PC-9 (cell line): ENCODE results near the gene NMD3. TPM values are rescaled to one million over a fixed set of nuclear protein-coding genes. Genes with fewer than 3 reads are reported as not detected.

Source experiments
- BruUV-seq: library from RNA; stranded (reverse); fragments of 400-500 nt; replicated peaks from 2 replicates; lab custom pipeline; 2021; lab: Mats Ljungman, UMichigan
- CTCF ChIA-PET: fragments of 300-600 bp; sonication (Branson Sonifier 250); formaldehyde crosslinking; loops from one replicate; lab custom pipeline; 2022; ENCODE audit warnings: antibody characterized with exemption; lab: Charles Lee
- POLR2A ChIA-PET: fragments of 300-600 bp; sonication (Branson Sonifier 250); formaldehyde crosslinking; loops from one replicate; lab custom pipeline; 2022; ENCODE audit warnings: antibody characterized with exemption; ENCODE audit not compliant: unreplicated experiment; lab: Charles Lee
- DNase-seq, 2 experiments: peaks; one replicate each; pipeline versions ENCODE4 v3.0.0 to v3.0.0-alpha.2; 2015 to 2022; ENCODE audit warnings: mixed read lengths in 1 of 2
- H2AFZ ChIP-seq: fragments of 200-600 bp; sonication (generic); 2 replicates; pipeline ENCODE4 v1.8.1; 2017; ENCODE audit warnings: antibody characterized with exemption
- H3F3A ChIP-seq: fragments of 200-600 bp; sonication (generic); 2 replicates; pipeline ENCODE4 v1.8.1; 2017; ENCODE audit warnings: antibody characterized with exemption, mild to moderate bottlenecking, low read depth; ENCODE audit not compliant: insufficient read depth
- H3K27ac ChIP-seq: fragments of 200-600 bp; sonication (generic); 2 replicates; pipeline ENCODE4 v1.6.1; 2016; ENCODE audit warnings: mixed run types
- H3K27me3 ChIP-seq: fragments of 200-600 bp; sonication (generic); 2 replicates; pipeline ENCODE4 v1.6.1; 2016; ENCODE audit warnings: low read depth, mixed run types; ENCODE audit not compliant: insufficient read depth
- H3K36me3 ChIP-seq: fragments of 200-600 bp; sonication (generic); 2 replicates; pipeline ENCODE4 v1.6.1; 2016; ENCODE audit warnings: low read depth, mixed run types
- H3K4me1 ChIP-seq: fragments of 200-600 bp; sonication (generic); replicated peaks from 2 replicates; pipeline ENCODE4 v1.6.1; 2016; ENCODE audit warnings: mixed run types; ENCODE audit not compliant: insufficient read depth
- H3K4me2 ChIP-seq: fragments of 200-600 bp; sonication (generic); 2 replicates; pipeline ENCODE4 v1.6.1; 2017; ENCODE audit warnings: mixed run types
- H3K4me3 ChIP-seq: fragments of 200-600 bp; sonication (generic); 2 replicates; pipeline ENCODE4 v1.6.1; 2016; ENCODE audit warnings: mixed run types
- H3K79me2 ChIP-seq: fragments of 200-600 bp; sonication (generic); 2 replicates; pipeline ENCODE4 v1.6.1; 2017; ENCODE audit warnings: low read depth, mixed run types
- H3K9me2 ChIP-seq: fragments of 200-600 bp; sonication (generic); 2 replicates; pipeline ENCODE4 v1.8.1; 2017; ENCODE audit warnings: mild to moderate bottlenecking; ENCODE audit not compliant: insufficient read depth
- H3K9me3 ChIP-seq: fragments of 200-600 bp; sonication (generic); 2 replicates; pipeline ENCODE4 v1.8.1; 2016; ENCODE audit warnings: low read depth; ENCODE audit not compliant: insufficient read depth
- H4K20me1 ChIP-seq: fragments of 200-600 bp; sonication (generic); 2 replicates; pipeline ENCODE4 v1.8.1; 2017; ENCODE audit not compliant: insufficient read depth
- EZH2 ChIP-seq: fragments of 200-600 bp; sonication (generic); IDR thresholded peaks from 2 replicates; pipeline ENCODE4 v1.8.0; 2017; ENCODE audit warnings: antibody characterized with exemption, low read depth
- intact Hi-C: fragments of 100-400 bp; cut with micrococcal nuclease; formaldehyde crosslinking; loops from one replicate; pipeline ENCODE4 v1.10.0; 2022; ENCODE audit not compliant: unreplicated experiment
- total RNA-seq: library from RNA; stranded (reverse); gene quantifications from 2 replicates; pipeline ENCODE4 v1.2.3, GENCODE V29; 2021
- TF ChIP-seq, protein P1 (sequence below): fragments of 200-600 bp; sonication (generic); conservative IDR thresholded peaks from 2 replicates; pipeline ENCODE4 v1.6.1; 2017; ENCODE audit warnings: mixed run types, antibody characterized with exemption, mild to moderate bottlenecking, moderate library complexity

The NMD3 gene
- total RNA-seq, 1 experiment from 2014 or later = 56.5 TPM

DNA sequence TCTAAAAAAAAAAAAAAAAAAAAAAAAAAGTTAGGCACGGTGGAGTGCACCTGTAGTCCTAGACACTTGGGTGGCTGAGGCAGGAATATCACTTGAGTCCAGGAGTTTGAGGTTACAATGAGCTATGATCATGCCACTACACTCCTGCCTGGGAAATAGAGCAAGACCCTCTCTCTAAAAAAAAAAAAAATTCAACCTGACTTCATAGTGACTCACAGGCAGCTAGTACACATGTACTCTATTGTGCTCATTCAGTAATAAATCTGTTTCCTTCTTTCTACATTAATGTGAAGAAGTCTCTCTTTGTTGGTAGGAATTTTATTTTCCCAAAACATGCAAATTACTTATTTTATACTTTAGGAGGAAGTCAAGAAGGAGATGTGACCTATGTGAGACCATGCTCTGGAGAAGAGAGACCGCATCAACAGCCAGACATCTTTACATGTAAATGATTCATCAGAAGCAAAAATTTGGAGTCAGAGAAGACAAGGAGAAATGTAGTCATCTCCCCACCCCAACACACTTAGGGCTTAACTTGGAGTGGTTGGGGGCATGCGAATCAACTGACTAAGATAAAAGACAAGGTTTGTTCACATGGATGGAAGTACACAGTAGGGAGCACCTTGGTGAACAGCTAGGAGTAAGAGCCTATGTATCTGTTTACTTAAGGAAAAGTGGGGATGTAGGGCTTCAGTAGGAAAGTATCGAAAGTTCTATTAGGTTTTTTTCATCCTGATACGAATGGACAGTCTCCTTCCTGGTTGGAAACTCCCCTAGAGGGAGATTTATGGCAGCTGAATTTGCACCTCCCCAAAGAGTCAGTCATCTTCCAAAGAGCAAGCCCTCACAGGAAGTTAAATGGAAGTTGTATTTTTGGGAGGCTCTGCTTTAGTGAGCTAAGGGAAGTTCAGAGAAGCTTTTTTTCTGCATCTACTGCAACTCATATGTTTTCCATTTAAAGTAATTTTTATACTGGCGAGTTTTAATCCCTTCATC is 23.0 kb upstream of the NMD3 start:
- no peaks in the 10 kb centered on the region for H4K20me1 ChIP-seq
- intact Hi-C loops = no loop called here
- TF ChIP-seq, protein P1, sequence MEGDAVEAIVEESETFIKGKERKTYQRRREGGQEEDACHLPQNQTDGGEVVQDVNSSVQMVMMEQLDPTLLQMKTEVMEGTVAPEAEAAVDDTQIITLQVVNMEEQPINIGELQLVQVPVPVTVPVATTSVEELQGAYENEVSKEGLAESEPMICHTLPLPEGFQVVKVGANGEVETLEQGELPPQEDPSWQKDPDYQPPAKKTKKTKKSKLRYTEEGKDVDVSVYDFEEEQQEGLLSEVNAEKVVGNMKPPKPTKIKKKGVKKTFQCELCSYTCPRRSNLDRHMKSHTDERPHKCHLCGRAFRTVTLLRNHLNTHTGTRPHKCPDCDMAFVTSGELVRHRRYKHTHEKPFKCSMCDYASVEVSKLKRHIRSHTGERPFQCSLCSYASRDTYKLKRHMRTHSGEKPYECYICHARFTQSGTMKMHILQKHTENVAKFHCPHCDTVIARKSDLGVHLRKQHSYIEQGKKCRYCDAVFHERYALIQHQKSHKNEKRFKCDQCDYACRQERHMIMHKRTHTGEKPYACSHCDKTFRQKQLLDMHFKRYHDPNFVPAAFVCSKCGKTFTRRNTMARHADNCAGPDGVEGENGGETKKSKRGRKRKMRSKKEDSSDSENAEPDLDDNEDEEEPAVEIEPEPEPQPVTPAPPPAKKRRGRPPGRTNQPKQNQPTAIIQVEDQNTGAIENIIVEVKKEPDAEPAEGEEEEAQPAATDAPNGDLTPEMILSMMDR = no peak
- no peak for TF ChIP-seq EZH2
- no peak overlapping the region for H3K4me3 ChIP-seq
- H3K27ac ChIP-seq = no peak overlapping the region
- H3K36me3 ChIP-seq = no peaks in the 10 kb centered on the region
- DNase-seq = no peak
- POLR2A ChIA-PET = interaction anchor here (0.6 kb wide), 1 partner anchor 128 kb away, joined by 3 read pairs; no protein-coding TSS in a partner anchor
- H3F3A ChIP-seq = no peaks in the 10 kb centered on the region
- no peak overlapping the region for H2AFZ ChIP-seq
- H3K27me3 ChIP-seq = no peaks in the 10 kb centered on the region
- H3K9me3 ChIP-seq = no peaks in the 10 kb centered on the region; the same call in 1 of the 2 replicates
- H3K9me2 ChIP-seq = no peaks in the 10 kb centered on the region
- CTCF ChIA-PET = interaction anchor here (0.7 kb wide), 1 partner anchor 255 kb away, joined by 6 read pairs; no protein-coding TSS in a partner anchor
- no peak overlapping the region for H3K4me2 ChIP-seq
- no peaks in the 10 kb centered on the region for H3K4me1 ChIP-seq
- H3K79me2 ChIP-seq = no peaks in the 10 kb centered on the region
- no TSS peak for BruUV-seq

DNA sequence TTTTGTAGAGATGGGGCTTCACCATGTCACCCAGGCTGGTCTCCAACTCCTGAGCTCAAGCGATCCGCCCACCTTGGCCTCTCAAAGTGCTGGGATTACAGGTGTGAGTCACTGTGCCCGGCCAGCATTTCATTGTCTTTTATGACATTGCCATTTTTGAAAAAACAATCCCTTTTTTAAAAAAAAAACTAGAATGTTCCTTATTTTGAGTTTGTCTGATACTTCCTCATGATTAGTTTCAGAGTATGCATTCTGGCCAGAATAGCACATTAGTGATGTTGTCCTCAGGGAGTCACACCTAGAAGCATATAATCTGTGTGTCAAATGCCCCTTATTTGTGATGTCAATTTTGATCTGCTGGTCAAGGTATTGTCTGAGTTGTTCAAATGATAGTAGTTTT is 21.2 kb upstream of the NMD3 start:
- H3K4me1 ChIP-seq = no peaks in the 10 kb centered on the region
- H3K4me2 ChIP-seq = no peak overlapping the region
- no peaks in the 10 kb centered on the region for H3F3A ChIP-seq
- H3K79me2 ChIP-seq = no peaks in the 10 kb centered on the region
- no peaks in the 10 kb centered on the region for H3K9me3 ChIP-seq
- H3K9me2 ChIP-seq = no peaks in the 10 kb centered on the region
- DNase-seq = peak in 1 of 2 experiments; percentile 11
- BruUV-seq = no TSS peak
- intact Hi-C loops = no loop called here
- TF ChIP-seq, protein P1 = no peak
- TF ChIP-seq EZH2 = no peak
- ChIA-PET POLR2A (interaction anchor here (0.5 to 0.7 kb wide), 2 partner anchors 169 to 176 kb away, joined by 4 read pairs; no protein-coding TSS in a partner anchor), CTCF (interaction anchor here (1.0 kb wide), 1 partner anchor 130 kb away, joined by 25 read pairs; no protein-coding TSS in a partner anchor)
- H3K27ac ChIP-seq = no peak overlapping the region
- no peaks in the 10 kb centered on the region for H4K20me1 ChIP-seq
- H3K36me3 ChIP-seq = no peaks in the 10 kb centered on the region
- H3K27me3 ChIP-seq = no peaks in the 10 kb centered on the region
- no peak overlapping the region for H2AFZ ChIP-seq
- no peak overlapping the region for H3K4me3 ChIP-seq

DNA sequence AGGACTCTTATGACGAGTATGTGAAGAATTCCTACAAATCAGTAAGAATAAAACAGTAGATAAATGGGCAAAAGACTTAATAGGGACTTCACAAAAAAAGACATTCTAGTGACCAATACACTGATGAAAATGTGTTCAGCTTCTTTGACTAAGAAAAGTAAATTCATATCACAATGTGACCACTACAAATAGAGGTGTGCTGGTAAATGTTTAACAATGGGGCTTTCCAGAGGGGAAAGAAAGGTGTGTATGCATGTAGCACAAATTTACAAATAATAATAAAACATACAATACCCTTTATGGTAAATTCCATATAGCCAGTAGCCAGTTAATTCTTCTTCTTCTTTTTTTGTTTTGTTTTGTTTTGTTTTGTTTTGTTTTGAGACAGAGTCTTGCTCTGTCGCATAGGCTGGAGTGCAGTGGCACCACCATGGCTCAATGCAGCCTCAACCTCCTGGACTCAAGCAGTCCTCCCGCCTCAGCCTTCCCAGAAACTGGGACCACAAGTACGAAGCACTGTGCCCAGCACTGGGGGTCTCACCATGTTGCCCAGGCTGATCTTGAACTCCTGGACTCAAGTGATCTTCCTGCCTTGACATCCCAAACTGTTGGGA is 17.5 kb upstream of the NMD3 start:
- Histone ChIP-seq H3K27ac (no peak overlapping the region), H3K9me2 (no peaks in the 10 kb centered on the region), H3F3A (no peaks in the 10 kb centered on the region), H3K4me1 (no peaks in the 10 kb centered on the region), H3K9me3 (no peaks in the 10 kb centered on the region), H3K36me3 (no peaks in the 10 kb centered on the region), H3K4me2 (no peak overlapping the region), H2AFZ (no peak overlapping the region), H3K79me2 (no peaks in the 10 kb centered on the region), H4K20me1 (no peaks in the 10 kb centered on the region), H3K27me3 (no peaks in the 10 kb centered on the region), H3K4me3 (no peak overlapping the region)
- ChIA-PET POLR2A (no interaction called here), CTCF (no interaction called here)
- no peak for DNase-seq
- TF ChIP-seq, protein P1 = no peak
- TF ChIP-seq EZH2 = no peak
- BruUV-seq = no TSS peak
- intact Hi-C loops = no loop called here
